GM21619 (cell line): Measurements from ENCODE around the gene FUT6.
"Not testable (repeated sequence)": the region's sequence is repeated elsewhere in the genome, so short reads cannot be mapped to it uniquely, and the experiment has no call there.

Experiments
- ATAC-seq: cut with Tn5 transposase; IDR thresholded peaks from one replicate; pipeline ENCODE4 v1.9.1; 2021; ENCODE audit not compliant: unreplicated experiment

FUT6 gene, protein sequence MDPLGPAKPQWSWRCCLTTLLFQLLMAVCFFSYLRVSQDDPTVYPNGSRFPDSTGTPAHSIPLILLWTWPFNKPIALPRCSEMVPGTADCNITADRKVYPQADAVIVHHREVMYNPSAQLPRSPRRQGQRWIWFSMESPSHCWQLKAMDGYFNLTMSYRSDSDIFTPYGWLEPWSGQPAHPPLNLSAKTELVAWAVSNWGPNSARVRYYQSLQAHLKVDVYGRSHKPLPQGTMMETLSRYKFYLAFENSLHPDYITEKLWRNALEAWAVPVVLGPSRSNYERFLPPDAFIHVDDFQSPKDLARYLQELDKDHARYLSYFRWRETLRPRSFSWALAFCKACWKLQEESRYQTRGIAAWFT

DNA sequence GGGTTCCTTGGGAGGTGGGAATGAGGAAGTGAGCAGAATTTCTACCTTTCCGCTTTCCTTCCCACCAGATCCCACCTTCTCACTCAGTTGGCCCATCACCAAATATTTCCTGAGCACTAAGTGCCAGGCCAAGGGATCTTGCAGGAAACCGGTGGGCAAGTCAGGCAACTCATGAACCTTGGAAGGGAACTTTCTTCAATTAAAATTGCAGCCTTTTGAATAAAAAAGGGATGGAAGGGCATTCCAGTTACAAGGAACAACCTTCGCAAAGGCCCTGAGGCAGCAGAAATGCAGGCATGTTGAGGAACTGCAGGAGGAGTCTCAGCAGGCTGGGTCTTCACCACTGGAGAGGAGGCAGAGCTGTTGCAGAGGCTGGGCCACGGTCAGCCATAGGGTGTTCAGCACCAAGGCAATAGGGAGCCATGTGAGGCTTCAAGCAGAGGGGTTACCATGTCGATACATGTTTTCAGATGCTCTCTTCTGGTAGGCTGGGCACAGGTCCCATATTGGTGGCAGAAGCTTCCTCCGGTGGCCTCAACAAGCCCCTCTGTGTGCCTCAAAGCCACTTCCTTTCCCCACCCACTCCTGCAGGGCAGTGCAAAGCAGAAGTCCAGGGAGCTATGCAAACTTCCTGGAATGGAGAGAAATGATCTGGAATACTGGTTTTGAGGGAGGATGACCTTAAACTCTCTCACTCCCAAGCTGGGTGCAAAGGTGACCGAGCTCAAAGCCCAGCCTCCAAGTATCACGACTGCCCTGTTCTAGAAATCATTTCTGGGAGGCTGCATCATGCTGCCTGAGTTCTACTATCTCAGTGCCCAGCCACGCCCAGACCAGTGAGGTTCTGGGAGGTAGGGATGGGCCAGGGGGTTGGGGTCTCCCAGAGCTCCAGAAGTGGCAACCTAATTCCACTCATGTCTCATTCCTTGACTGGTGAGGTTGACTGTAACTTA, at the start of gene FUT6:
FUT6 (minus strand) TSS at position 638 of the 953 bp plus-strand sequence. CDS start 7,135 bp downstream, outside the sequence.
- ATAC-seq = no peak

DNA sequence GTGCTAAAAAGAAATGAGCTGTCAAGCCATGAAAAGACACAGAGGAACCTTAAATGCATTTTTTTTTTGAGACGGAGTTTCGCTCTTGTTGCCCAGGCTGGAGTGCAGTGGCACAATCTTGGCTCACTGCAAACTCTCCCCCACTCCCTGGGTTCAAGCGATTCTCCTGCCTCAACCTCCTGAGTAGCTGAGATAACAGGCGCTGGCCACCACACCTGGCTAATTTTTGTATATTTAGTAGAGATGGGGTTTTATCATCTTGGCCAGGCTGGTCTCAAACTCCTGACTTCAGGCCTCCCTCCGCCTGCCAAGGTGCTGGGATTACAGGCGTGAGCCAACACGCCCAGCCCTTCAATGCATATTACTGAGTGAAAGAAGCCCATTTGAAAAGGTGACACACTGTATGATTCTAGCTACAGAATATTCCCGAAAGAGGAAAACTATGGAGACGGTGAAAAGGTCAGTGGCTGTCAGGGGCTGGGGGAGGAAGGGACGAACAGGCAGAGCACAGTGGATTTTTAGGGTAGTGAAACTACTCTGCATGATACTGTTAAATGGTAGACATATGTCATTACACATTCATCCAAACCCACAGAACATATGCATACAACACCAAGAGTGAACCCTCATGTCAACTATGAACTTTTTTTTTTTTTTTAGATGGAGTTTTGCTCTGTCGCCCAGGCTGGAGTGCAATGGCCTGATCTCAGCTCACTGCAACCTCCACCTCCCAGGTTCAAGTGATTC, 44.7 kb upstream of the FUT6 start:
- ATAC-seq = not testable (repeated sequence)

DNA sequence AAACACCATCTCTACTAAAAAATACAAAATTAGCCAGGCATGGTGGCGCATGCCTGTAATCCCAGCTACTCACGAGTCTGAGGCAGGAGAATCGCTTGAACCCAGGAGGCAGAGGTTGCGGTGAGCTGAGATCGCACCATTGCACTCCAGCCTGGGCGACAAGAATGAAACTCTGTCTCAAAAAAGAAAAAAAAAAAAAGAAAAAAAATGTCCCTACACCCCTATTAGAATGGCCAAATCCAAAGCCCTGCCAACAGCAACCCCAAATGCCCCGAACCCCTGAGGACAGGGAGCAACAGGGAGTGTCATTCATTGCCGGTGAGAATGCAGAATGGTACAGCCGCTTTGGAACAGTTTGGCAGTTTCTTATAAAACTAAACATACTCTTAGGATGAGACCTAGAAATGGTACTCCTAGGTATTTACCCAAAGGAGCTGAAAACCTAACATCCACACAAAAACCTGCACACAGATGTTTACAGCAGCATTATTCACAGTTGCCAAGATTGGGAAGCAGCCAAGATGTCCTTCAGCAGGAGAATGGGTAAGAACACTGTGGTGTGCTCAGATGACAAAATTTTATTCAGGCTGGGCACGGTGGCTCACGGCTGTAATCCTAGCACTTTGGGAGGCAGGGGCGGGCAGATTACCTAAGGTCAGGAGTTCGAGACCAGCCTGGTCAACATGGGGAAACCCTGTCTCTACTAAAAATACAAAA, 43.8 kb upstream of the FUT6 start:
- ATAC-seq = not testable (repeated sequence)

DNA sequence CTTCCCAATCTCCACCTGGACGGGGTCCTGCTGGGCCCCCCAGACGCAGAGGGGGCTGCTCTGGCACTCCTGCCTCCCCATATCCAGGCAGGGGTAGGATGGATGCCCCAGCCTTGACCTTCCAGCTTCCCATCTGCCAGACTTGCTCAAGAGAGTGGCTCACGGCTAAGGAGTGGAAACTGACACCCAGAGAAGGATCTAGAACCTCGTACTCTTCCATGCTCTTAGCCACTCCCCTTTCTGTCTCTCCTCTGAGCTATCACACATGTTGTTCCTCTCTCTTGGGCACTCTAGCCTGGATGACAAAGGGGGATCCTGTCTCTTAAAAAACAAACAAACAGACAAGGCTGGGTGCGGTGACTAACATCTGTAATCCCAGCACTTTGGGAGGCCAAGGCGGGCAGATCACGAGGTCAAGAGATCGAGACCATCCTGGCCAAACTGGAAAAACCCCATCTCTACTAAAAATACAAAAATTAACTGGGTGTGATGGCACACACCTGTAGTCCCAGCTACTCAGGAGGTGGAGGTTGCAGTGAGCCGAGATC, 43.0 kb upstream of the FUT6 start:
- ATAC-seq = no peak

DNA sequence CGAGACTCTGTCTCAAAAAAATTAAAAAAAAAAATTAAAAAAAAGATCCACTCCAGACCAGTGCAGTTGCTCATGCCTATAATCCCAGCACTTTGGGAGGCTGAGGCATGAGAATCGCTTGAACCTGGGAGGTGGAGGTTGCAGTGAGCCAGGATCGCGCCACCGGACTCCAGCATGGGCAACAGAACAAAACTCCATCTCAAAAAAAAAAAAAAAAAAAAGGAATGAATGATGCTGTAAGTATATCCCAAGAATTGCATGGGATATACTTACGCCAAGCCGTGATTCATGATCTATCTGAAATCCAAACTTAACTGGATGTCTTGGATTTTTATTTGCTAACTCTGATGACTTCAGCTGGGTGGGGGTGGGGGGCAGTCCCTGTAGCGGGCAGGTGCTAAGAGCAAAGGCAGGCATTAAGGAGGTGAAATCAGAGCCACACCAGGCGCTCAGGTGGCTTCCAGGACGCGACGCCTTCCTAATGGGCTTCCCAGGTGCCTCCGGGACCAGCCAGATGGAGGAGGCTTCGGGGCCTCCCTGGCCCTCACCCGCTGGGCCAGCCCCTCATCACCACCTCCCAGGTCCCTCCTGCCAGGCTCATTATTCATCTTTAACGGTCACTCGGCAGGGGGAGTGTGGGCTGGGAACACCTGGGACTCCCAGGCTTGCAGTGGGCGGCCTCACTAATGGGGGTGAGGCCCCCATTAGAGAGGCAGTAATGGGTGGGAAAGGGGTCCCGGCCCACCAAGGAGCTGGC, 42.2 kb upstream of the FUT6 start:
- ATAC-seq = no peak

DNA sequence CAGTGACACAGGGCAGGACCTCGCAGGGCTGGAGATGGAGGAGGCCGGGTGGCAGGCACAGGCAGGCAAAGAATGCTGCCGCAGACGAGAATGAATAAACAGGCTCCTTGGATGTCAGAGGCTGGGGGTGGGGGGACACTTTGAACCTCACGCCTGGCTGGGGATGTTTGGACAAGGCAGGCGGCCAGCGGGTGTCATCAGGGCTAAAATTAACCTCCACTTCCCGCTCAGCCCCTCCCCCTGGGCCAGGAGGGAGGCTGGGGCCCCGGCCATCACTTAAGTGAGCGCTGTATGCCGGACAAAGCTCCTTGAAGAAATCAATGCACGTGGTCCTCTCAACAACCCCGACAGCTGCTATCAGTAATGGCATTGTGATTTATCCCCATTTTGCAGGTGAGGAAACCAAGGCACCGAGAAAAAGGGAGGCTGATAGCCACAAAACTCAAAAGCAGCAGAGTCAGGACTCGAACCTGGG, 41.1 kb upstream of the FUT6 start:
- ATAC-seq = no peak

DNA sequence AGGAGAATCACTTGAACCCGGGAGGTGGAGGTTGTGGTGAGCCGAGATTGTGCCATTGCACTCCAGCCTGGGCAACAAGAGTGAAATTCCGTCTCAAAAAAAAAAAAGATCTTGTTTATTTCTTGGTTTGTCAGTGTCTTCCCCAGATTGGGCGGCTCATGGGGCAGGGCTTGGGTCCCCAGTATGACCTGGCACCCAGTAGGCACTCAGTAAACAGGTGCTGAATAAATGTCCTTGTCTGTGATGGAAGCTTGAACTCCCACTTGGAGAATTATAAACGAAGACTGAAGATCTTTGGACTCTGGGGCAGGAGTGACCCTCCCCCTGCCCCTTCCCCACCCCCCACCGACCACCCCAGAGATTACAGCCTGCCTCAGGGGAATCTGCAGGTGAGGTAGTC, 40.7 kb upstream of the FUT6 start:
- no peak for ATAC-seq

DNA sequence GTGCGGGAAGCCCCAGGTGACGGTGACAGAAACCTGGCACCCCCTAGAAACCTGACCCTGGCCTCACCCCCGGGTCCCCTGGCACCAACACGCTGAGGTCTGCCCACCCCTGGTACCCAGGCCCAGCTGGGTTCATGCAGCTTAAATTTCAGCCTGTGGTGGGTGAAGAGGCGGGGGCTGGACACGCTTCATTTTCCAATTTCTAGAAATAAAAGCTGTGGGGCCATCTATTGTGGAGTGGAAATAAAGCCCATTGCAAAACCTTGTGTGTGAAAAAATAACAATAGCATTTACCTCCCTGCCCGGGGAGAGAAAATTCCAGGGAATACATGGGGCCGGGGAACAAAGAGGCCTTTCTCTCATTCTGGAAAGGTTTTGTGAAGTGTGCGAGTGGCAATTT, 38.4 kb upstream of the FUT6 start:
- no peak for ATAC-seq

DNA sequence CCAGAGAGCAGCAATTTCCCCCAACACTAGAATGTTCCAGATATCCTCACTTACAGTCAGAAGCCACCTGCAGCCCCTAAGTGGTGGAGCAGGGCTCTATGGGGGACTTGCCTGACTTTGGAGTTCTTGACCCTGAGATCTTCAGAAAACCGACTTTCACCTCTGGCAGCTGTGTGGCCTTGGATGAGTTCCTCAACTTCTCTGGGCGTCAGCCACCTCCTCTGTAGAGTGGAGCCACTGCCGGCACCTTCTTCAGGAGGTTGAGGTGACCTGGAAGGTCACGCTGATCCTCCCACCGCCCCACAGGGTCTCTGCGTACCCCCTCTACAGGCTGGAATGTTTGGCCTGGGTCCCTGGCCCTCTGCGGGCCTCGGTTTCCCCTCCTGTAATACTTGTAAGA, 37.9 kb upstream of the FUT6 start:
- no peak for ATAC-seq

DNA sequence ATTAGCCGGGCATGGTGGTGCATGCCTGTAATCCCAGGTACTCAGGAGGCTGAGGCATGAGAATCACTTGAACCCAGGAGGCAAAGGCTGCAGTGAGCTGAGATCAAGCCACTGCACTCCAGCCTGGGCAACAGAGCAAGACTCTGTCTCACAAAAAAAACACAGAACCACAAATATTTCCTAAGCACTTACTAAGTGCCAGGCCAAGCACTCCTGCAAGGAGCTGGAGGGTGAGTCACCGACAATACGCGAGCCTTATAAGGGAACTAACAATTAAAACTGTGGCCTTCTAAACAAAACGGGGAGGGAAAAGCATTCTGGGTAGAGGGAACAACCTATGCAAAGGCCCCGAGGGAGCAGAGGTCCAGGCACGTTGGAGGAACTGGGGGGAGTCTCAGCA, 35.0 kb upstream of the FUT6 start:
- ATAC-seq = not testable (repeated sequence)

DNA sequence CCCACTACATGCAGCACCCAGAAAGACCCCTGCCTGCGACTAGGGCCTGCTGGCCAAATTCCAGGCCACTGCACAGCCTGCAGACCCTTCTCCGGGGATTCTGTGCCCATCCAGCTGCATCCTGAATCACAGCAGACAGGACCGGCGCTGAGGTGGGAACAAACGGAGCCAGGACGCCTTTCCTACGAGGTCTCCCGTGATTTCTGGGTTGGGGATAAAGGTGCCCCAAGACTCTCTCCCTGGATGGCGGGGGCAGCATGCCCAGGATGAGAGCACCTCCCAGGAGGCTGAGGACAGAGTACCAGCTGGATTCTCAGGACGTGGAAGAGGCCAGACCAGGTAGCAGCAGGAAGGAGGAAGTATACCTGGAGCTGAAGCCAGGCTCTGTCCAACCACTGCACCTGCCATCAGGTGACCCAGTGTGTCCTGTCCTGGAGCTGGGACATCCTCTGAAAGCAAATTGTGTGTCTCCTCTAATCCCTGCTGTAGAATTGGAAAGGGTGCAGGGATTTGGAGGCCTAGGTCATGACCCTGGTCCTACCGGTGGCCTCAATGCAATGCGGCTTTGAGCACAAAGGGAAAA, 34.2 kb upstream of the FUT6 start:
- ATAC-seq = no peak

DNA sequence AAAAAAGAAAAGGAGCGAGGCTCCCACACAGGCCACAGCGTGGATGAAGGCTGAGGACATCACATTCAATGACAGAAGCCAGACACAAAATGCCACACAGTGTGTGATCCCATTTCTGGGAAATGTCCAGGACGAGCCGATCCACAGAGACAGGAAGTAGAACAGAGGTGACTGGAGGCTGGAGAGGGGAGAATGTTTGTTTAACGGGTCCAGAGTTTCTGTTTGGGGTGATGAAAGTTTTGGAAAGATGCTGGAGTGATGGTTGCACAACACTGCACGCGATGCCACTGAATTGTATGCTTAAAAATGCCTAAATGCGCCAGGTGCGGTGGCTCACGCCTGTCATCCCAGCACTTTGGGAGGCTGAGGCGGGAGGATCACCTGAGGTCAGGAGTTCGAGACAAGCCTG, 31.5 kb upstream of the FUT6 start:
- ATAC-seq = no peak

DNA sequence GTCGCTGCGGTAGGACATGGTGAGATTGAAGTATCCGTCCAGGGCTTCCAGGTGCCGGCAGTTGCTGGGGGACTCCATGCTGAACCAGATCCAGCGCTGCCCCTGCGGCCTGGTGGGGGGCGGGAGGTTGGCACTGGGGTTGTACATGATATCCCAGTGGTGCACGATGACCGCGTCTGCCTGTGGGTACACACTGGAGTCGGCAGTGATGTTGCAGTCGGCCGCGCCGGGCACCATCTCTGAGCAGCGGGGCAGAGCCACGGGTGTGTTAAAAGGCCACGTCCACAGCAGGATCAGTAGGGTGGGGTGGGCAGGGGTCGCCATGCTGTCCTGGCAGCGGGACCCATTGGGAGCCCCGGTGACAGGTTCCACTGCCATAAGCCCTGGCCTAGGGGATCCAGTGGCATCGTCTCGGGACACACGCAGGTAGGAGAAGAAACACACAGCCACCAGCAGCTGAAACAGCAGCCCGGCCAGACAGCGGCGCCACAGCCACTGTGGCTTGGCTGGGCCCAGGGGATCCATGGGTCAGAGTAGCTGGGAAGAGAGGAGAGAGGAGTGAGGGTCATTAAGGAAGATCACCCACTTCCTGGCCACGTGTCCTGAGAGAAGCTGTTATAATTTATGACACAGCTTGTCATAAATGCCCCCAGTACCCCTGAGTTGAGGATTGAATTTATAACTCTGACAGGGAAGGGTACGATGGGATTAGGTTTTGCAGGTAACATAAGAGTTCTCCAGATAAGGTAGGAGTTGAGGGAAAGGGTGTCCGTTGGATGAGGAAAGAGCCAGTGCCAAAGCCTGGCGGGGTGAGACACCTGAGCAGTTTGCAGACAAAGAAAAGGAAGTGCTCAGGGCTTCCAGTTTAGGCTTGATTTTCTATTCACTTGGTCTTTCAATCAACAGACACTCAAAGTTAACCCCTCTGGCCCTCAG, 28.0 kb upstream of the FUT6 start:
- no peak for ATAC-seq

DNA sequence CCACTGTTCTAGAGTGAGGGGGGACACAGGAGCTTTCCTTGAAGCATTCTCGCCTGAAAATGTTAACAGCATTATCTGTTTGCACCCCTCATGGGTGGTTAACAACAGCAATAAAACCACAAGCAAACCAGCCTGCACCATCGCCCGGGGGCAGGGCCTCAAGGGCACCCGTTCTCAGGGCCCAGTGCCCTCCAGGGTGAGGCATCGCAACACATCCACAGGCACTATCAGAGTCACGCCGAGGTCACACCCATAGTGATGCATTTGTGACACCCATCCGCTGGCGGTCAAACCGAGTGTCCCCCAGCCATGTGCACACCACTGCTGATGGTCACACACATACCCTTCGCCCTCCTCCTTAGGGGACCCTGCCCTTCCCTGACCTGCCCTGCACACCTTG, 26.3 kb upstream of the FUT6 start:
- ATAC-seq = no peak

DNA sequence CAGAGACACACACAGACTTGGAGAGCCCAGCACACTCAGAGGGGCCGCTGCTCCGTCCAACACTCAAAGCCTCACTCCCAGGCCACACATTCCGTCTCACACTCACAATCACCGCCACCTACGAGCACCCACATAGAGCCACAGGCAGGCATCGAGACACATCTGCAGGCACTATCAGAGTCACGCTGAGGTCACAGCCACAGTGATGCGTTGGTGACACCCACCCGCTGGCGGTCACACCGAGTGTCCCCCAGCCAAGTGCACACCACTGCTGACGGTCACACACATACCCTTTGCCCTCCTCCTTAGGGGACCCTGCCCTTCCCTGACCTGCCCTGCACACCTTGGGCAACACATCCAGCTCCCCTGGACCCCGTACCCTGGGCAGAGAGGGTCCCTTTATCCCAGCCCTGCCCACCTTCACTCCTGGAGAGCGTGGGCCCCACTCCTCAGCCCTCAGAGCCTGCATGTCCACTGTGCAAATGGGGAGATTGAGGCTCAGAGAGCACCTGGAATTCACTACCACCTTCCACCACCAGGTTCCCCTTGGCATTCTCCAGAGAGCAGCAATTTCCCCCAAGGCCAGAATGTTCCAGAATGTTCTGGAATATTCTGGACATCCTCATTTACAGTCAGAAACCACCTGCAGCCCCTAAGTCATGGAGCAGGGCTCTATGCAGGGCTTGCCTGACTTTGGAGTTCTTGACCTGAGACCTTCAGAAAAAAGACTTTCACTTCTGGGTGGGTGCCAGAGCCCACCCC, 25.4 kb upstream of the FUT6 start:
- ATAC-seq = no peak

DNA sequence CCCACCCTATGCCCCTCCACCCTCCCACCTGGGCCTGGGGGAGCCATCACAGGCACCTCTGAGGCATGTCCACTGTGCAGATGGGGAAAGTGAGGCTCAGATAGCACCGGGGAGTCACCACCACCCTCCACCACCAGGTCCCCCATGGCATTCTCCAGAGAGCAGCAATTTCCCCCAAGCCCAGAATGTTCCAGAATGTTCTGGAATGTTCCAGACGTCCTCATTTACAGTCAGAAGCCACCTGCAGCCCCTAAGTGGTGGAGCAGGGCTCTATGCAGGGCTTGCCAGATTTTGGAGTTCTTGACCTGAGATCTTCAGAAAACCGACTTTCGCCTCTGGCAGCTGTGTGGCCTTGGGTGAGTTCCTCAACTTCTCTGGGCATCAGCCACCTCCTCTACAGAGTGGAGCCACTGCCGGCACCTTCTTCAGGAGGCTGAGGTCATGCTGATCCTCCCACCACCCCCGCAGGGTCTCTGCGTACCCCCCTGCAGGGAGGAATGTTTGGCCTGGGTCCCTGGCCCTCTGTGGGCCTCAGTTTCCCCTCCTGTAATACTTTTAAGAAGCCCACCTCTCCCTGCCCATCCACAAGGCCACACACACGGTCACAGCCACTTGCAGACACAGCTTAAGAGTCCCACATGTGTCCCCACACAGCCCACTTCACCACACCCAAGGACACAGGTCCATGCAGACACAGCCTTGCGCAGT, 24.7 kb upstream of the FUT6 start:
- ATAC-seq = no peak
